ENCODE measurements around the gene SGMS1.

DNA sequence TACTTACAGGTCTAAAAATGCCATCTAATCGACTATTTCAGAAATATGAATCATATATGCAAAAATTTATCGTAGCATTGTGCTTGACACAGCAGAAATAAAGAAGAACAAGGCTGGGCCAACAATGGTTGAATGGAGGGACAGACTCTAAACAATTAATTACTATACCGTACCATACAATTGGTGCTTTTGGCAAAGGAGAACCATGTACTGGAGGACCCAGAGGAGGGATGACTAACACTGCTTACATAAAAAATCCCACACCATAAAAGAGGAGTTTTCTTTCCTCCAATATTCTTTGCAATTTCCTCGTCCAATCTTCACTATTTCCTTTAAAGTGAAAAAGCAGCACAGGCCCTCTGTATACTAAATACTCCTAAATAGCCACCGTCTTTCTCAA lies 94.1 kb downstream of the SGMS1 start:
- TF ChIP-seq POLR2A (IDR thresholded peaks at IDR 0.05; ENCODE audit: low read length) = no peak
- no peak for TF ChIP-seq GATA1 (IDR thresholded peaks at IDR 0.05; ENCODE audit: low read depth, low read length)
